HepG2 (cell line): Measurements from ENCODE around the gene ERBB3. TPM values are rescaled to one million over a fixed set of nuclear protein-coding genes. Genes with fewer than 3 reads are reported as not detected.
A peak's percentile ranks its signal among the peaks of the same experiment; 100 is the strongest.

ENCODE experiments used
- ARID5B ChIP-seq: IDR thresholded peaks from 2 replicates; pipeline ENCODE4 v1.4.0; 2020; ENCODE audit warnings: mild to moderate bottlenecking, missing genetic modification reagents
- IKZF1 ChIP-seq: fragments of 450-650 bp; IDR thresholded peaks from 2 replicates; pipeline ENCODE4 v1.7.1; 2016
- IKZF4 ChIP-seq: sonication (generic); formaldehyde crosslinking; IDR thresholded peaks from 2 replicates; pipeline ENCODE4 v1.5.1; 2020; ENCODE audit warnings: borderline replicate concordance, mild to moderate bottlenecking, low read depth, missing genetic modification reagents; ENCODE audit errors: not compliant biosample characterization
- MXI1 ChIP-seq: IDR thresholded peaks from 3 replicates; pipeline ENCODE4 v1.6.1; 2012; ENCODE audit warnings: low read depth, low read length, inconsistent platforms, borderline replicate concordance
- MYNN ChIP-seq: sonication (generic); formaldehyde crosslinking; IDR thresholded peaks from 2 replicates; pipeline ENCODE4 v1.4.0; 2020; ENCODE audit warnings: mild to moderate bottlenecking, low read depth, missing genetic modification reagents
- MYPOP ChIP-seq: sonication (generic); formaldehyde crosslinking; IDR thresholded peaks from 2 replicates; pipeline ENCODE4 v1.8.1; 2023; ENCODE audit warnings: mild to moderate bottlenecking, moderate library complexity, missing genetic modification reagents
- PRDM15 ChIP-seq: sonication (generic); formaldehyde crosslinking; IDR thresholded peaks from 2 replicates; pipeline ENCODE4 v1.4.0; 2020; ENCODE audit warnings: missing genetic modification reagents
- RBFOX2 ChIP-seq: fragments of 200-400 bp; formaldehyde crosslinking; IDR thresholded peaks from 2 replicates; pipeline ENCODE4 v1.6.1; 2017; ENCODE audit warnings: low read depth, mild to moderate bottlenecking, low read length
- TGIF2 ChIP-seq: IDR thresholded peaks from 2 replicates; pipeline ENCODE4 v1.6.1; 2016; ENCODE audit warnings: control low read depth, missing compliant biosample characterization
- U2AF2 ChIP-seq: fragments of 200-400 bp; formaldehyde crosslinking; IDR thresholded peaks from 2 replicates; pipeline ENCODE4 v1.6.1; 2017; ENCODE audit warnings: low read depth, mild to moderate bottlenecking, low read length
- YEATS4 ChIP-seq: sonication (generic); formaldehyde crosslinking; IDR thresholded peaks from 2 replicates; pipeline ENCODE4 v1.4.0; 2020; ENCODE audit warnings: missing genetic modification reagents, borderline replicate concordance
- ZBTB38 ChIP-seq: sonication (generic); formaldehyde crosslinking; IDR thresholded peaks from 2 replicates; pipeline ENCODE4 v1.5.1; 2020; ENCODE audit warnings: mild to moderate bottlenecking, missing genetic modification reagents
- ZFP91 ChIP-seq: sonication (generic); formaldehyde crosslinking; IDR thresholded peaks from 2 replicates; pipeline ENCODE4 v1.9.0; 2022; ENCODE audit warnings: missing genetic modification reagents, mild to moderate bottlenecking, borderline replicate concordance
- ZNF180 ChIP-seq: sonication (generic); formaldehyde crosslinking; IDR thresholded peaks from 2 replicates; pipeline ENCODE4 v1.4.0; 2020; ENCODE audit warnings: low read depth, missing genetic modification reagents, borderline replicate concordance
- ZNF564 ChIP-seq: sonication (generic); formaldehyde crosslinking; IDR thresholded peaks from 2 replicates; pipeline ENCODE4 v1.8.1; 2023; ENCODE audit warnings: mild to moderate bottlenecking, missing genetic modification reagents
- ZNF605 ChIP-seq: sonication (generic); formaldehyde crosslinking; IDR thresholded peaks from 2 replicates; pipeline ENCODE4 v1.8.0; 2022; ENCODE audit warnings: mild to moderate bottlenecking, missing genetic modification reagents
- ZNF678 ChIP-seq: sonication (generic); formaldehyde crosslinking; IDR thresholded peaks from 2 replicates; pipeline ENCODE4 v1.4.0; 2020; ENCODE audit warnings: mild to moderate bottlenecking, missing genetic modification reagents
- ZNF841 ChIP-seq: sonication (generic); formaldehyde crosslinking; IDR thresholded peaks from 2 replicates; pipeline ENCODE4 v1.8.1; 2023; ENCODE audit warnings: missing genetic modification reagents, borderline replicate concordance
- polyA plus RNA-seq, 8 experiments: library from polyadenylated mRNA; depleted of rRNA in 3 of 8; stranded (reverse) in 7 of 8; unstranded in 1 of 8; fragments of >200 nt; fragmentation: Illumina TruSeq in 4 of 8; extraction: Trizol in 4 of 8; gene quantifications; 2 replicates each; pipeline versions ENCODE4 v1.2.1 to v1.2.3, GENCODE V29; 2011 to 2016; ENCODE audit warnings: low read depth in 4 of 8, missing spikeins in 1 of 8, mixed read lengths in 1 of 8; ENCODE audit not compliant: insufficient read depth in 1 of 8
- total RNA-seq, 5 experiments: library from RNA; depleted of rRNA; stranded (reverse); fragments of >200 nt; fragmentation: Illumina TruSeq; extraction: Trizol; gene quantifications; 2 replicates each; pipeline ENCODE4 v1.2.3, GENCODE V29; 2016; ENCODE audit warnings: low read depth in 1 of 5

The ERBB3 gene
- total and polyA plus RNA-seq, 2 of the 13 experiments (the other 11 are each of a cell fraction or from before 2014, with no cell fraction given): 93.6 to 358 TPM

GRCh38 chr12:56081393-56082347 lies 1.7 kb downstream of the ERBB3 start (continued):
- TF ChIP-seq PRDM15 (CRISPR knock-in tag) (0 out of 2 replicates have a peak, but pooled peaks have one; percentile 28), ZBTB38 (peak; percentile 61; the same call in 1 of the 2 replicates), IKZF1 (no peak), U2AF2 (no peak), MXI1 (peak; percentile 84; the same call in 1 of the 3 replicates), RBFOX2 (peak; percentile 48), YEATS4 (CRISPR knock-in tag) (peak; percentile 95), ZNF841 (CRISPR knock-in tag) (no peak), MYNN (CRISPR knock-in tag) (0 out of 2 replicates have a peak, but pooled peaks have one; percentile 30), ARID5B (CRISPR knock-in tag) (peak; percentile 96), ZFP91 (CRISPR knock-in tag) (peak; percentile 70), MYPOP (CRISPR knock-in tag) (peak; percentile 92), IKZF4 (no peak), ZNF605 (CRISPR knock-in tag) (peak; percentile 78), ZNF678 (CRISPR knock-in tag) (peak; percentile 93), TGIF2 (CRISPR knock-in tag) (peak; percentile 84; the same call in 1 of the 2 replicates), ZNF180 (CRISPR knock-in tag) (no peak), ZNF564 (CRISPR knock-in tag) (peak; percentile 97)
